Mesodermal cell (in vitro differentiated cells): ENCODE results near the gene POLR2C.
"Not testable (repeated sequence)": the region's sequence is repeated elsewhere in the genome, so short reads cannot be mapped to it uniquely, and the experiment has no call there.

ENCODE experiments used
- H3K27ac ChIP-seq: 2 replicates; pipeline ENCODE4 v1.7.0; 2013; ENCODE audit warnings: mild to moderate bottlenecking, low read depth, low read length, moderate library complexity; ENCODE audit not compliant: severe bottlenecking
- H3K36me3 ChIP-seq: 2 replicates; pipeline ENCODE4 v1.7.1; 2013; ENCODE audit warnings: mild to moderate bottlenecking, low read length, moderate library complexity; ENCODE audit not compliant: control insufficient read depth, insufficient read depth
- H3K4me1 ChIP-seq: one replicate; pipeline ENCODE4 v1.7.1; 2013; ENCODE audit warnings: mild to moderate bottlenecking, low read length; ENCODE audit not compliant: insufficient read depth, control insufficient read depth, poor library complexity, severe bottlenecking
- H3K4me3 ChIP-seq: 2 replicates; pipeline ENCODE4 v1.7.0; 2013; ENCODE audit warnings: low read length, control low read depth, mild to moderate bottlenecking; ENCODE audit not compliant: insufficient read depth, poor library complexity, severe bottlenecking; ENCODE audit errors: extremely low read depth
- H3K9me3 ChIP-seq: 2 replicates; pipeline ENCODE4 v1.7.1; 2013; ENCODE audit warnings: mild to moderate bottlenecking, low read length, moderate library complexity; ENCODE audit not compliant: control insufficient read depth
- WGBS, 2 experiments: methylation state at CpG; one replicate each; pipeline ENCODE4 v1.1.5; 2013; ENCODE audit warnings: missing lambda C conversion rate in 2 of 2; ENCODE audit not compliant: insufficient coverage in 2 of 2; 5-methylcytosine and 5-hydroxymethylcytosine counted together

POLR2C gene

DNA sequence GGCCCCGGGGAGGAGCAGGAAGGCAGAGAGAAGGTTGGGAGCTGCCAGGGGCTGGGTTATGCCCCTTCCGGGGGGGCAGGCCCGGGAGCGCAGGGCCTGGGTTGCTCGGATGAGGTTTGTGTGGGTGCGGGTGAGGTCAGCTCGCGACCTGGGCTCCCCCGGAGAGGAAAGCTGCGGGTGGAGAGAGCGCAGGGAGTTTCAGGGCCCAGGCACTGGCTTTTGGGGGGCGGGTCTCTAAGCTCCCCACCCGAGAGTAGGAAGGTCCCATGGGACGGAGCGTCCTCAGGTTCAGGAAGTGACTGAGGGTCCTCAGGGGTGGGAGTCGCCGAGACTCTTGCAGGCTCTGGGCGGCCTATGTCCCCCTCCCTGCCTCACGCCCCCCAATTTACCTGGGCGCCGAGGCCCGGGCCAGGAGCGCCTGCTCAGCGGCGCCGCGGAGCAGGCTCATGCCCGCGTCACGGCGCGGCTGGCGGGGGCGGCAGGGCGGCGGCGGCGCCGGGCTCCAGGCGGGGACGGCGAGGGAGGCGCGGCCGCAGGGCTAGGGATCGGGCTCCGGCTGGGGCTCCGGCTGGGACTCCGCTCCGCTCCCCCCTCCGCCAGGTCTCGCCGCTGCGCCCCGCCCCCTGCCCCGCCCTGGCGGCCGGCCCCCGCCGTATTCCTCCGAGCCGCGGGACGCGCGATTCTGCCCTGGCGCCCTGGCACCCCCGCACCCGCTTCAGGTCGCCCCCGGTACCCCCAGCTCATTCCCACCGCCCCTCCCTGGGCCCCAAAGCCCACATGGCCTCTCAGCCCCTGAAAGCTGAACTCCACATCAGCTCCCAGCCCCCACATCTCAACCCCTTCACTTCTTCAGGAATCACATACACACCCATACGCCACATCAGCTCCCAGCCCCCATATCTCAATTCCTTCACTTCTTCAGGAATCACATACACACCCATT lies 23.7 kb downstream of the POLR2C start, which contains the start of gene DOK4:
TSS of gene DOK4 (minus strand) at position 578 of the 942 bp plus-strand sequence. CDS start 6,986 bp downstream, outside the sequence.
- peaks cover 42% of the 10 kb centered on the region for H3K36me3 ChIP-seq
- 2 to 3% methylated on average over 28 to 48 of the region's 73 CpGs for WGBS, 2 experiments
- H3K27ac ChIP-seq = peak within 1 kb of the TSS; percentile 68
- peak within 1 kb of the TSS; percentile 88 for H3K4me3 ChIP-seq
- peaks cover 7% of the 10 kb centered on the region for H3K9me3 ChIP-seq
- H3K4me1 ChIP-seq = peaks cover 34% of the 10 kb centered on the region

DNA sequence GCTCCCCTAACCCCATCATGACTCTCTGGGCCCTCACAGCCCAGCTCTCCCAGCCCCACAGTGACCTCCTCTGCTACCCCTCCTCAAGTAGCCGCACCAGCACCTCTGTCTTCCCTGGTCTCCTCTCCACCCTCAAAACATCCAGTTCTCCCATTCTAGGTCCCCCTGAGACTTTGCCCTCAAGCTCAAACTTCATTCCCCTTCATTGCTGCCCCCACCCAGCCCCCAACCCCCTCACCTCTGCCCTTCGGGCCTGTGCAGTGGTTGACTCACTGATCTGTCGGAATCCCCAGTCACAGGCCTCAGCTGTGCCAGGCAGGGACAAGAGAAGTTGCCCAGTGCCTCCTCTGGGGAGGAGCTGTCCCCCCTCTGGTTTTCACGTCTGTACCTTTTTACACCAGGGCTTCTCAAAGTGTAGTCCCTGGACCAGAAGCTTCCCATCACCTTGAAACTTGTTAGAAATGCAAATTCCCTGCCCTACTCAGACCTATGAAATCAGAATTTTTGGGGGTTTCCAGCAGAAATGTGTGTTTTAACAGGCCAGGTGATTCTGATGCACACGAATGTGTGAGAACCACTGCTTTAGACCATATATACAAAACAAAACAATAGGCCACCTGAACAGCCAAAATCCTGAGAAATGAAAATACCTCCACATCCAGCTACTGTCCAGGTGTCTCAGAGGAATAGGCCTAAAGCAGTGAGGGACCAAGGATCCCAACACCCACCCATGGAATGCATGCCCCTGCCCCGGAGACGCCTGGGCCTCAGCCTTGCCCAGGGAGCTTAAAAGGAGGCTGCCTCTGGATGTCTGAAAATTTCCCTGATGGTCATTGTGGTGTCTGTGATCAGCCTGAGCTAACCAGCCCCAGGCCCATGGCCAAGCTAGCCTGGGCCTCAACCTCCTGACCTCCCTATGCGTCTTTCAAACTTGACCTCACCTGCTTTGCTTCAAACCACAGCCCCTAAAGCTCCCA lies 24.7 kb downstream of the POLR2C start:
- Histone ChIP-seq H3K9me3 (peaks cover 7% of the 10 kb centered on the region), H3K4me1 (peaks cover 30% of the 10 kb centered on the region), H3K27ac (peak overlapping the region; percentile 50), H3K36me3 (peaks cover 33% of the 10 kb centered on the region), H3K4me3 (peak overlapping the region; percentile 88)
- WGBS, 2 experiments = 56 to 85% methylated on average over 6 of the region's 8 CpGs

DNA sequence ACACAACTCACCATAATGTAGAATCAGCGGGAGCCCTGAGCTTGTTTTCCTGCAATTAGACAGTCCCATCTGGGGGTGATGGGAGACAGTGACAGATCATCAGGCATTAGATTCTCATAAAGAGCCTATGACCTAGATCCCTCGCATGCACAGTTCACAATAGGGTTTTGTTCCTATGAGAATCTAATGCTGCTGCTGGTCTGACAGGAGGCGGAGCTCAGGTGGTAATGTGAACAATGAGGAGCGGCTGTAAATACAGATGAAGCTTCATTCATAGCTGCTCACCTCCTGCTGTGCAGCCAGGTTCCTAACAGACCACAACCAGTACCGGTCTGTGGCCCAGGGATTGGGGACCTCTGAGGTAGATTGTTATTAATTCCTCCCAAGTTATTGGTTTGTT lies 26.8 kb downstream of the POLR2C start:
- Histone ChIP-seq H3K36me3 (peaks cover 13% of the 10 kb centered on the region), H3K4me3 (no peak overlapping the region), H3K9me3 (peaks cover 7% of the 10 kb centered on the region), H3K4me1 (peaks cover 21% of the 10 kb centered on the region), H3K27ac (no peak overlapping the region)
- WGBS, 2 experiments = 90 to 100% methylated on average over 2 to 3 of the region's 5 CpGs

DNA sequence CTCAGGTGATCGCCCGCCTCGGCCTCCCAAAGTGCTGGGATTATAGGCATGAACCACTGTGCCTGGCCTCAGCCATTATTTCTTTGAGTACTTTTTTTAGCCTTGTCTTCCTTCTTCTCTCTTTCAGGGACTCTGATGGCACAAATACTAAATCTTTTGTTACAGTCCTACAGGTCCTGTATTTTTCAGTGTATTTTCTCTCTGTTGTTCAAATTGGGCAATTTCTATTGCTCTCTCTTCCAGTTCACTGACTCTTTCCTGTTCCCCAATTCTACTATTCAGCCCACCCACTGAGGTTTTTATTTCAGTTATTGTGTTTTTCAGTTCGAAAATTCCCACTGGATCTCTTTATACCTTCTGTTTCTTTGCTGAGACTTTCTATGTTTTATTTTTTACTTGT lies 31.3 kb downstream of the POLR2C start:
- H3K9me3 ChIP-seq = peaks cover 7% of the 10 kb centered on the region
- H3K36me3 ChIP-seq = no peaks in the 10 kb centered on the region
- WGBS, 2 experiments = 89 to 100% methylated on average over 3 to 4 of the region's 4 CpGs
- H3K4me3 ChIP-seq = no peak overlapping the region
- no peaks in the 10 kb centered on the region for H3K4me1 ChIP-seq
- no peak overlapping the region for H3K27ac ChIP-seq

DNA sequence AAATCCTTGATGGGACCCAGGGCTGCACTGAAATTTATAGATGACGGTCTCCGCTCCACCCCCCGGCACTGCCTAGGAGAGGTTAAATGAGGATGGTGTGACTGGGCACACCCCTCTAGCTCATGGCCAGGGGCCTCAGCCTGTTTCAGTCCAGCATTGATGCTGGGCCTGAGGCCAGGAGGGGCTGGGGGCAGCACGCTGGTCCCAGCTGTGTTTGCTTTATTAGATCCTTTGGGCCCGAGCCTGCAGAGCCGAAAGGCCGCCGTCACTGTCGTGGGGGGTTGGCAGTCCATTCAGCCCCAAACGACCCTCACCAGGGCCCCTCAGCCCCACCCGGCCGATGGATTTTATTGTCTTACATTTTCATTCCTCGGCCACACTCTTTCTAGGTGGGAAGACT lies 34.6 kb downstream of the POLR2C start:
- WGBS, 2 experiments = 89 to 91% methylated on average over 11 to 12 of the region's 13 CpGs
- H3K4me1 ChIP-seq = peaks cover 16% of the 10 kb centered on the region
- H3K27ac ChIP-seq = no peak overlapping the region
- H3K9me3 ChIP-seq = no peaks in the 10 kb centered on the region
- H3K36me3 ChIP-seq = no peaks in the 10 kb centered on the region
- no peak overlapping the region for H3K4me3 ChIP-seq

DNA sequence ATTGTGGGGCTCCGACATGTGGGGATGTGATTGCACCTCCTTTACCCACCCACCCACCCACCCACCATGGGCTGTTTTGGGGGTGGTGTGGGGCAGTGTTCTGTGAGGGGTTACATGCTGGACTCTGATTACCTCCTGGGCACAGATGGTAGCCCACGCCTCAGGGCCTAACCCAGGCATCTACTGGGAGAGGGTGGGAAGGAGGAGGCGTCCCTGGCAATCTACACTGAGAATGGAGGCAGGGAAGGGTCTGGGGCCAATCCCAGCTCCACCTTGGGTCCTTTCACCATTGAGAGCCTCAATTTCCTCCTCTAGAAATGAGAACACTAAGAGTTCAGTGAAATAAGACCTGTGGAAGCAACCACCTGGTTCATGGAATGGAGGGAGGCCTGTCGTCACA lies 35.6 kb downstream of the POLR2C start:
- H3K4me1 ChIP-seq = peaks cover 25% of the 10 kb centered on the region
- WGBS, 2 experiments = 100% methylated on average over 1 to 2 of the region's 4 CpGs
- no peaks in the 10 kb centered on the region for H3K36me3 ChIP-seq
- no peak overlapping the region for H3K27ac ChIP-seq
- H3K4me3 ChIP-seq = no peak overlapping the region
- no peaks in the 10 kb centered on the region for H3K9me3 ChIP-seq

DNA sequence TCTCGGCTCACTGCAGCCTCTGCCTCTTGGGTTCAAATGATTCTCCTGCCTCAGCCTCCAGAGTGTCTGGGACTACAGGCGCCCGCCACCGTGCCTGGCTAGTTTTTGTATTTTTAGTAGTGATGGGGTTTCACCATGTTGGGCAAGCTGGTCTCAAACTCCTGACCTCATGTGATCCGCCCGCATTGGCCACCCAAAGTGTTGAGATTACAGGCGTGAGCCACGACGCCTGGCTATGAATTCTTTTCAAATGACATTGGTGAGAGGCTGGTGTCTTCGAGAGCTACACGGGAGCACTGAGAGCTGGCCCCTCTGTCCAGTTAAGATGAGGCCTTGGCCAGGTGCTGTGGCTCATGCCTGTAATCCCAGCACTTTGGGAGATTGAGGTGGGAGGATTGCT lies 37.5 kb downstream of the POLR2C start:
- H3K9me3 ChIP-seq, H3K36me3 ChIP-seq, H3K4me3 ChIP-seq: not testable (repeated sequence)
- 86 to 90% methylated on average over 8 to 11 of the region's 11 CpGs for WGBS, 2 experiments
- Histone ChIP-seq H3K27ac (peak overlapping the region; percentile 84), H3K4me1 (peaks cover 28% of the 10 kb centered on the region)

DNA sequence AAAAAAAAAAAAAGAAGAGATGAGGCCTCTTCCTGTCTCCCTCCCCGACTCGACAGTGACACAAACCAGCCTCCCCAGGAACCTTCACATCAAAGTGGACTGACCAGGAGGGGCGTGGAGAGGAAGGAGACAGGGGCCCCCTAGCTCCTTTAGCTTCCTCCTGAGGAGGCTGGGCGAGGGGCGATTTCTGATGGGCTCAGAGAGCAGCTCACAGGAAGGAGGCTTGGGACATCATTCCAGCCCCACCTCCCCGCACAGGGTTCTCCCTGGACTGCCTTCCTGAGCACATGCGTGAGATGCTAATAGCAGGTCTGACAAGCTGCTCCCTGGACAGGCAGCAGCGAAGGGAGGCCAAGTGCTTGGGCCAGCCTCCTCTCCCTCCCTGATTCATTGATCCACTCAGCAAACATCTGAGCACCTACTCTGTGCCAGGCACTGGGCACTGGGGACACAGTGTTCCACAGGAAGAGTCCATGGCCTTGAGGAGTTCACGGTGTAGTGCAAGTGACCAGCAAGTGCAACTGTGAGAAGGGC lies 38.2 kb downstream of the POLR2C start:
- Histone ChIP-seq H3K4me1 (peaks cover 28% of the 10 kb centered on the region), H3K27ac (peak overlapping the region; percentile 84), H3K4me3 (no peak overlapping the region), H3K36me3 (no peaks in the 10 kb centered on the region), H3K9me3 (no peaks in the 10 kb centered on the region)
- 47 to 84% methylated on average over 4 to 5 of the region's 9 CpGs for WGBS, 2 experiments

DNA sequence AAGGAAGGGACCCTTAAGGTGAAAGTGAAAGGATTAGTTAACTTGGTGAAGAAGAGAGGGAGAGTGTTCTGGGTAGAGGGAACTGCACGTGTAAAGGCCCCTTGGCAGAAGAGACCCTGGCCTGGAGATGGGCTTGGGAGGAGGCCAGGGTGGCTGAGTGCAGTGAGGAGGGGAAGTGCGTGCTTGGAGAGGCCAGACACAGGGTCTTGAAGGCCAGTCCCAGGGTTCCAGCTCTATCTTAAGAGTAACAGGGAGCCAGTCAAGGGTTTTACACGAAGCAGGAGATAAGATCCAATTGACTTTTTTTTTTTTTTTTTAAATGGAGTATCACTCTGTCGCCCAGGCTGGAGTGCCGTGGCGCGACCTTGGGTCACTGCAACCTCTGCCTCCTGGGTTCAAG lies 39.0 kb downstream of the POLR2C start:
- Histone ChIP-seq H3K4me3 (no peak overlapping the region), H3K36me3 (no peaks in the 10 kb centered on the region), H3K4me1 (peaks cover 28% of the 10 kb centered on the region), H3K9me3 (no peaks in the 10 kb centered on the region), H3K27ac (peak overlapping the region; percentile 84)
- 84 to 87% methylated on average over 5 to 6 of the region's 7 CpGs for WGBS, 2 experiments

DNA sequence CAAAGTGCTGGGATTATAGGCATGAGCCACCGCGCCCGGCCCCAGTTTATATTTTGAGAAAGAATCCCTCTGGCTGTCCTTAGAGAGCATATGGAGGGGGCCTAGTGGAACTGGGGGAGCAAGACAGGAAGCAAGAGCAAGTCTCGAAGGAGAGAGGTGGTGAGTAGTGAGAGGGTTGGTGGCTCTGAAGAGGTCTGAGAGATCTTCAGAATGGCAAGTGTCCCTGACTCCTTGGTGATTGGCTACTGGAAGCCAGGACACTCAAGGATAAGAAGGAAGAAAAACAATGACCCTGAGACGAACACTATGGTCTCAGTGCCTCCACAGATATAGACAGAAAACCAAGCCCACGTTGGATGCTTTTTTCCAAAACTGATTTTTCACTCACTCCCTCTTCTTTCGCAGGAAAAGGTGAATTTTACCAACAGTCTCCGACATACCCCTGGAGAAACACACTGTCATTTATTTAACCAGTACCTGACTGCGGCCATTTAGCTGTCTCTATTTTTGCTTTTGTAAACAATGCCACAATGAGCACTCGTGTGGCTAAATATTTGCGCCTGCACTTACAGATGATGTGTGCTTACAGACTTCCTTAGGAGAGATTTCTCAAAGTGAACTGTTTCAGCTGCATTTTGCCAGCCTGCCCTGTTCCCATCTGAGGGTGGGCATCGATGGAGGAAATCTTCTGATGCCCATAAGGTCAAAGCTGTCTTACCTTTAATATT lies 39.7 kb downstream of the POLR2C start:
- Histone ChIP-seq H3K4me1 (peaks cover 30% of the 10 kb centered on the region), H3K4me3 (no peak overlapping the region), H3K9me3 (no peaks in the 10 kb centered on the region), H3K27ac (no peak overlapping the region), H3K36me3 (no peaks in the 10 kb centered on the region)
- WGBS, 2 experiments = 90 to 94% methylated on average over 9 to 12 of the region's 12 CpGs
